ENCODE data around the gene RPH3AL. TPM values are rescaled to one million over a fixed set of nuclear protein-coding genes. Genes with fewer than 3 reads are reported as not detected.
"Not testable (repeated sequence)": the region's sequence is repeated elsewhere in the genome, so short reads cannot be mapped to it uniquely, and the experiment has no call there.

The RPH3AL gene
- total RNA-seq, 1 experiment from 2014 or later = 24.9 TPM

- no peak for TF ChIP-seq EZH2phosphoT487 (IDR thresholded peaks at IDR 0.05; ENCODE audit: borderline replicate concordance, low read length)
- TF ChIP-seq CTCF (conservative IDR thresholded peaks at IDR 0.05; ENCODE audit: low read depth, low read length) = no peak
- no peak for TF ChIP-seq EZH2 (IDR thresholded peaks at IDR 0.05; ENCODE audit: low read length, unreplicated experiment)
- no peak for DNase-seq
- BruUV-seq (replicated peaks) = no TSS peak
- Histone ChIP-seq H3K36me3 (ENCODE audit: low read depth, low read length) (no peaks in the 10 kb centered on the region), H3K27ac (ENCODE audit: low read length) (no peak overlapping the region), H3K9me2 (replicated peaks; ENCODE audit: low read length) (no peaks in the 10 kb centered on the region), H3K27me3 (ENCODE audit: low read length) (no peaks in the 10 kb centered on the region), H3K79me2 (ENCODE audit: low read length) (no peaks in the 10 kb centered on the region), H3K9me3 (ENCODE audit: low read length) (no peaks in the 10 kb centered on the region), H3K4me2 (ENCODE audit: low read length) (no peak overlapping the region), H2AFZ (ENCODE audit: low read length) (no peak overlapping the region), H4K20me1 (ENCODE audit: low read length) (no peaks in the 10 kb centered on the region), H3F3A (ENCODE audit: low read length, unreplicated experiment) (no peaks in the 10 kb centered on the region), H3K4me1 (ENCODE audit: insufficient read depth, low read length) (no peaks in the 10 kb centered on the region), H3K9ac (ENCODE audit: low read length) (no peak overlapping the region), H3K4me3 (ENCODE audit: low read length) (no peak overlapping the region)
- intact Hi-C loops (cut with micrococcal nuclease) = no loop called here
- no peak for ATAC-seq
- CTCF ChIA-PET = no interaction called here
- POLR2A ChIA-PET (ENCODE audit: unreplicated experiment) = no interaction called here
Observed at GRCh38 chr17:246226-246625, 106.4 kb downstream of the RPH3AL start.

GRCh38 chr17:245611-246010, 107.0 kb downstream of the RPH3AL start:
- ChIA-PET POLR2A (ENCODE audit: unreplicated experiment) (no interaction called here), CTCF (no interaction called here)
- Histone ChIP-seq H3K36me3 (ENCODE audit: low read depth, low read length) (no peaks in the 10 kb centered on the region), H3K4me1 (ENCODE audit: insufficient read depth, low read length) (no peaks in the 10 kb centered on the region), H3K9me2 (replicated peaks; ENCODE audit: low read length) (no peaks in the 10 kb centered on the region), H4K20me1 (ENCODE audit: low read length) (no peaks in the 10 kb centered on the region), H3K27ac (ENCODE audit: low read length) (no peak overlapping the region), H3K4me2 (ENCODE audit: low read length) (no peak overlapping the region), H3K27me3 (ENCODE audit: low read length) (no peaks in the 10 kb centered on the region), H2AFZ (ENCODE audit: low read length) (no peak overlapping the region), H3K9ac (ENCODE audit: low read length) (no peak overlapping the region), H3F3A (ENCODE audit: low read length, unreplicated experiment) (no peaks in the 10 kb centered on the region), H3K79me2 (ENCODE audit: low read length) (no peaks in the 10 kb centered on the region), H3K4me3 (ENCODE audit: low read length) (no peak overlapping the region), H3K9me3 (ENCODE audit: low read length) (no peaks in the 10 kb centered on the region)
- intact Hi-C loops (cut with micrococcal nuclease) = no loop called here
- TF ChIP-seq EZH2phosphoT487 (IDR thresholded peaks at IDR 0.05; ENCODE audit: borderline replicate concordance, low read length) (no peak), EZH2 (IDR thresholded peaks at IDR 0.05; ENCODE audit: low read length, unreplicated experiment) (no peak), CTCF (conservative IDR thresholded peaks at IDR 0.05; ENCODE audit: low read depth, low read length) (no peak)
- BruUV-seq (replicated peaks) = no TSS peak
- ATAC-seq (no peak), DNase-seq (no peak)

GRCh38 chr17:245020-245419, 107.6 kb downstream of the RPH3AL start:
- CTCF ChIA-PET = no interaction called here
- no TSS peak for BruUV-seq (replicated peaks)
- POLR2A ChIA-PET (ENCODE audit: unreplicated experiment) = no interaction called here

GRCh38 chr17:243924-244323, 108.7 kb downstream of the RPH3AL start:
- CTCF ChIA-PET; H3K79me2 ChIP-seq (ENCODE audit: low read length); H3F3A ChIP-seq (ENCODE audit: low read length, unreplicated experiment); BruUV-seq (replicated peaks); intact Hi-C loops (cut with micrococcal nuclease); H3K9ac ChIP-seq (ENCODE audit: low read length); H3K4me1 ChIP-seq (ENCODE audit: insufficient read depth, low read length); H3K9me2 ChIP-seq (replicated peaks; ENCODE audit: low read length); H4K20me1 ChIP-seq (ENCODE audit: low read length); H3K36me3 ChIP-seq (ENCODE audit: low read depth, low read length); H3K27me3 ChIP-seq (ENCODE audit: low read length); ATAC-seq; POLR2A ChIA-PET (ENCODE audit: unreplicated experiment); H3K4me3 ChIP-seq (ENCODE audit: low read length); H2AFZ ChIP-seq (ENCODE audit: low read length); H3K27ac ChIP-seq (ENCODE audit: low read length); H3K4me2 ChIP-seq (ENCODE audit: low read length); H3K9me3 ChIP-seq (ENCODE audit: low read length); DNase-seq: not testable (repeated sequence)

More at GRCh38 chr17:245020-245419, 107.6 kb downstream of the RPH3AL start:
- no peak for TF ChIP-seq EZH2 (IDR thresholded peaks at IDR 0.05; ENCODE audit: low read length, unreplicated experiment)
- no peaks in the 10 kb centered on the region for H3K27me3 ChIP-seq (ENCODE audit: low read length)
- H3K9me3 ChIP-seq (ENCODE audit: low read length) = no peaks in the 10 kb centered on the region
- intact Hi-C loops (cut with micrococcal nuclease) = no loop called here
- no peaks in the 10 kb centered on the region for H3K4me1 ChIP-seq (ENCODE audit: insufficient read depth, low read length)
- H3K79me2 ChIP-seq (ENCODE audit: low read length) = no peaks in the 10 kb centered on the region
- H3K9ac ChIP-seq (ENCODE audit: low read length) = no peak overlapping the region
- no peaks in the 10 kb centered on the region for H3F3A ChIP-seq (ENCODE audit: low read length, unreplicated experiment)
- H3K4me3 ChIP-seq (ENCODE audit: low read length) = no peak overlapping the region
- no peak for ATAC-seq
- no peaks in the 10 kb centered on the region for H4K20me1 ChIP-seq (ENCODE audit: low read length)
- no peak overlapping the region for H2AFZ ChIP-seq (ENCODE audit: low read length)
- no peak overlapping the region for H3K27ac ChIP-seq (ENCODE audit: low read length)
- no peaks in the 10 kb centered on the region for H3K36me3 ChIP-seq (ENCODE audit: low read depth, low read length)
- DNase-seq = no peak
- H3K9me2 ChIP-seq (replicated peaks; ENCODE audit: low read length) = no peaks in the 10 kb centered on the region
- H3K4me2 ChIP-seq (ENCODE audit: low read length) = no peak overlapping the region

Measured in PC-3 (cell line).